DOHH2 (cell line): ENCODE data around the gene UGCG.

Source experiments
- CTCF ChIP-seq: fragments of 200-600 bp; sonication (generic); IDR thresholded peaks from one replicate; pipeline ENCODE4 v1.5.1; 2014; ENCODE audit warnings: antibody characterized with exemption, mild to moderate bottlenecking, low read depth, low read length; ENCODE audit not compliant: poor library complexity, severe bottlenecking
- EZH2phosphoT487 ChIP-seq: fragments of 200-600 bp; sonication (generic); IDR thresholded peaks from 2 replicates; pipeline ENCODE4 v1.6.1; 2017; ENCODE audit warnings: borderline replicate concordance, mild to moderate bottlenecking, antibody characterized with exemption, low read length, moderate library complexity, mixed read lengths

GRCh38 chr9:111959468-111960359, 63.1 kb downstream of the UGCG start:
- TF ChIP-seq EZH2phosphoT487, result no peak
- no peak for TF ChIP-seq CTCF
